Transverse colon (tissue), 4 donors: Measurements from ENCODE around the gene RPP30. TPM values are rescaled to one million over a fixed set of nuclear protein-coding genes. Genes with fewer than 3 reads are reported as not detected.

Experiments used
- DNase-seq: peaks from one replicate; pipeline ENCODE4 v3.0.0-alpha.2; 2019
- H3K27ac ChIP-seq, 4 donors: fragments of 200-600 bp; sonication (generic); 2 replicates each; pipeline ENCODE4 v1.5.1; 2016 to 2018; ENCODE audit warnings: inconsistent platforms in 4 of 4
- H3K27me3 ChIP-seq: fragments of 200-600 bp; sonication (generic); 2 replicates; pipeline ENCODE4 v1.5.1; 2017; ENCODE audit warnings: inconsistent platforms
- H3K36me3 ChIP-seq, 4 donors: fragments of 200-600 bp; sonication (generic); 2 replicates each; pipeline ENCODE4 v1.5.1; 2017 to 2019; ENCODE audit warnings: inconsistent platforms in 4 of 4
- H3K4me1 ChIP-seq, 4 donors: fragments of 200-600 bp; sonication (generic); 2 replicates each; pipeline ENCODE4 v1.5.1; 2017 to 2020; ENCODE audit warnings: inconsistent platforms in 4 of 4
- H3K4me3 ChIP-seq, 4 donors: fragments of 200-600 bp; sonication (generic); 1 replicate in 1 of 4; 2 replicates in 3 of 4; pipeline versions ENCODE4 v1.5.1 to v1.6.1; 2017 to 2019; ENCODE audit warnings: inconsistent platforms in 4 of 4
- H3K9me3 ChIP-seq, 2 donors: fragments of 200-600 bp; sonication (generic); 2 replicates each; pipeline ENCODE4 v1.5.1; 2017 to 2019; ENCODE audit warnings: inconsistent platforms in 2 of 2
- CTCF ChIP-seq, 5 experiments: fragments of 200-600 bp in 3 of 5; fragments of 450-650 bp in 2 of 5; sonication (generic) in 3 of 5; IDR thresholded peaks; 1 replicate in 2 of 5; 2 replicates in 3 of 5; pipeline ENCODE4 v1.5.1; 2016 to 2017; ENCODE audit warnings: antibody characterized with exemption in 5 of 5, inconsistent platforms in 3 of 5, mild to moderate bottlenecking in 2 of 5, moderate library complexity in 1 of 5
- EP300 ChIP-seq: sonication (generic); formaldehyde crosslinking; IDR thresholded peaks from one replicate; pipeline ENCODE4 v1.6.1; 2017; ENCODE audit warnings: antibody characterized with exemption, low read depth
- POLR2A ChIP-seq: fragments of 450-650 bp; IDR thresholded peaks from one replicate; pipeline ENCODE4 v1.6.1; 2016; ENCODE audit warnings: antibody characterized with exemption, mild to moderate bottlenecking, moderate library complexity
- POLR2AphosphoS5 ChIP-seq, 3 donors: sonication (generic); formaldehyde crosslinking; IDR thresholded peaks; one replicate each; pipeline ENCODE4 v1.6.1; 2016; ENCODE audit warnings: antibody characterized with exemption in 3 of 3
- WGBS, 2 donors: methylation state at CpG; one replicate each; pipeline ENCODE4 v1.1.5; 2018; ENCODE audit warnings: low coverage in 1 of 2; 5-methylcytosine and 5-hydroxymethylcytosine counted together
- in situ Hi-C, 4 donors: fragments of 200-750 bp; cut with MboI; loops; one replicate each; pipeline versions ENCODE4 v1.15.0 to v1.15.1; 2017; ENCODE audit warnings: low sequenced_read_pairs in 3 of 4, low pct_ligation_motif_present in 1 of 4, low pct_unique_long_range_greater_than_20kb in 1 of 4
- intact Hi-C: fragments of 100-400 bp; cut with DNase I; formaldehyde crosslinking; loops from one replicate; pipeline ENCODE4 v1.15.1; 2023; ENCODE audit warnings: low total_unique reads
- total RNA-seq, 4 donors: library from RNA; depleted of rRNA; stranded (reverse); fragments of >200 nt; gene quantifications; one replicate each; pipeline ENCODE4 v1.1.0, GENCODE V29; 2016

Gene RPP30
- total RNA-seq, 4 donors from 2014 or later, result 4.6 to 48.3 (median 18.7) TPM

DNA sequence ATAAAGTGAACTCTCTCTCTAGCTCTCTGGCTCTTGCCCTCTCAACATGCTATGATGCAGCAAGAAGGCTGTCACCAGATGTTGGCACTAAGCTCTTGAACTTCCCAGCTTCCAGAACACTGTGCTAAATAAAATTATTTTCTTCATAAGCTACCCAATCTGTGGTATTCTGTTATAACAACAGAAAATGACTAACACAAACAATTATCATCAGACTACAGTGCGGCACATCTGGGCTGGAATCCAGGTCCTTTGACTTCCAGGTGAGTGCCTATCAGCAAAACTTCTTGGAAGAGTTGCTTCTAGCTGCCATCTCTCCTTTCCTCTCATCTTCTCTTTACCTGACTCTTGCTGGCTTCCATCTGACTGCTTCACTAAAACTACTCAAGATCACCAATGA, 34.3 kb upstream of the RPP30 start:
- Histone ChIP-seq H3K27me3 (no peaks in the 10 kb centered on the region), H3K9me3 (no peaks in the 10 kb centered on the region), H3K4me1 (no peaks in the 10 kb centered on the region), H3K36me3 (no peaks in the 10 kb centered on the region), H3K4me3 (no peak overlapping the region), H3K27ac (no peak overlapping the region)
- in situ Hi-C loops (no loop called here), intact Hi-C loops (no loop called here)
- 88 to 100% methylated on average over 1 of the region's 1 CpG for WGBS, 2 donors
- TF ChIP-seq POLR2A (no peak), EP300 (no peak), CTCF (IDR thresholded peaks at IDR 0.05) (no peak), POLR2AphosphoS5 (IDR thresholded peaks at IDR 0.05) (no peak)
- DNase-seq, result no peak

DNA sequence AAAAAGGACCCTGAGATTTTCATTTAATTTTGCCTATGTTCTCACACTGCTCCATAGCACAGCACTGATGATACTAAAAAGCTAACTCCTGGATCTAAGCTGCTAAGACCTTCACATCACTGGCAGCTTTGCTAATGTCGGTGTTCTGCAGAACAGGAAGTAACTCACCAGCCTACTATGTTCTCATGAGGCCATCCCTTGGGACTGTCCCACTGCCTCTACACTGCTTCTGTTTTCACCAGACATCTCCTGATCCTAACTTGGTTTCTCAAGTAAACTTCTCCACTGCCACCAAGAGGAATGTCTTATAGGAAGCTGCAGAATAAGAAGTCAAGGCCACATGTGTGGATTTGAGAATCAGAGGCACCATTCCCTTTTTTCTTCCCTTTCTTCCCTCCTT, 29.0 kb upstream of the RPP30 start:
- intact Hi-C loops (no loop called here), in situ Hi-C loops (no loop called here)
- Histone ChIP-seq H3K9me3 (no peaks in the 10 kb centered on the region), H3K4me1 (no peaks in the 10 kb centered on the region), H3K36me3 (no peaks in the 10 kb centered on the region), H3K4me3 (no peak overlapping the region), H3K27ac (no peak overlapping the region), H3K27me3 (no peaks in the 10 kb centered on the region)
- 67 to 80% methylated on average over 1 of the region's 1 CpG for WGBS, 2 donors
- no peak for DNase-seq
- no peak for TF ChIP-seq EP300
- no peak for TF ChIP-seq POLR2A
- TF ChIP-seq POLR2AphosphoS5 (IDR thresholded peaks at IDR 0.05), result no peak
- no peak for TF ChIP-seq CTCF (IDR thresholded peaks at IDR 0.05)

GRCh38 chr10:90845726-90846125, 26.0 kb upstream of the RPP30 start:
- peaks cover 0 to 8% of the 10 kb centered on the region in 2 donors for H3K9me3 ChIP-seq
- no peaks in the 10 kb centered on the region for H3K27me3 ChIP-seq
- no peaks in the 10 kb centered on the region for H3K36me3 ChIP-seq
- no peak for DNase-seq
- H3K27ac ChIP-seq, result no peak overlapping the region
- no peak overlapping the region for H3K4me3 ChIP-seq
- H3K4me1 ChIP-seq, result no peaks in the 10 kb centered on the region
- TF ChIP-seq POLR2AphosphoS5 (IDR thresholded peaks at IDR 0.05), result no peak
- TF ChIP-seq POLR2A, result no peak
- no peak for TF ChIP-seq EP300
- in situ Hi-C loops (no loop called here), intact Hi-C loops (no loop called here)
- WGBS, 2 donors, result 66% methylated on average over 3 of the region's 3 CpGs; no CpG with 5 or more reads in 1 of the 2 donors

- peaks cover 5 to 14% of the 10 kb centered on the region in 2 donors for H3K9me3 ChIP-seq
- H3K4me3 ChIP-seq, result no peak overlapping the region
- intact Hi-C loops (no loop called here), in situ Hi-C loops (no loop called here)
- TF ChIP-seq POLR2AphosphoS5 (IDR thresholded peaks at IDR 0.05) (no peak), CTCF (IDR thresholded peaks at IDR 0.05) (no peak), POLR2A (no peak), EP300 (no peak)
- WGBS, 2 donors, result 40 to 63% methylated on average over 1 of the region's 1 CpG
- no peaks in the 10 kb centered on the region for H3K4me1 ChIP-seq
- no peak overlapping the region for H3K27ac ChIP-seq
- H3K36me3 ChIP-seq, result no peaks in the 10 kb centered on the region
- DNase-seq, result no peak
- peaks cover 8% of the 10 kb centered on the region for H3K27me3 ChIP-seq
These were observed 25.0 kb upstream of the RPP30 start for GRCh38 chr10:90846746-90847145.

- in situ Hi-C loops (no loop called here), intact Hi-C loops (no loop called here)
- Histone ChIP-seq H3K4me3 (no peak overlapping the region), H3K36me3 (no peaks in the 10 kb centered on the region), H3K9me3 (peaks cover 5 to 14% of the 10 kb centered on the region in 2 donors), H3K27me3 (peaks cover 10% of the 10 kb centered on the region), H3K4me1 (no peaks in the 10 kb centered on the region), H3K27ac (no peak overlapping the region)
- no peak for DNase-seq
- TF ChIP-seq POLR2AphosphoS5 (IDR thresholded peaks at IDR 0.05) (no peak), POLR2A (no peak), EP300 (no peak), CTCF (IDR thresholded peaks at IDR 0.05) (no peak)
- 16% methylated on average over 1 of the region's 1 CpG; no CpG with 5 or more reads in 1 of the 2 donors for WGBS, 2 donors
These were observed 24.3 kb upstream of the RPP30 start for GRCh38 chr10:90847436-90847835.
